Endothelial cell of umbilical vein (primary cell): Measurements from ENCODE around the gene IFT88. TPM values are rescaled to one million over a fixed set of nuclear protein-coding genes. Genes with fewer than 3 reads are reported as not detected.

Experiments used
- BruUV-seq: library from RNA; stranded (reverse); fragments of 400-500 nt; replicated peaks from 2 replicates; lab custom pipeline; 2021; lab: Mats Ljungman, UMichigan
- CTCF ChIA-PET: fragments of 300-600, 350-600 bp; sonication (Branson Sonifier 250); formaldehyde crosslinking; loops from one replicate; lab custom pipeline; 2021; ENCODE audit warnings: antibody characterized with exemption, inconsistent platforms; lab: Charles Lee
- POLR2A ChIA-PET: fragments of 300-600, 350-600 bp; sonication (Branson Sonifier 250); formaldehyde crosslinking; loops from one replicate; lab custom pipeline; 2021; ENCODE audit warnings: antibody characterized with exemption, inconsistent platforms; lab: Charles Lee
- DNase-seq: peaks from one replicate; pipeline ENCODE4 v3.0.0-alpha.2; 2011; ENCODE audit warnings: low read depth, low spot score
- FAIRE-seq: peaks from 2 replicates; lab custom pipeline; 2011; peaks lifted over from hg19 to GRCh38; lab: Jason Lieb, UNC
- H2AFZ ChIP-seq: 2 replicates; pipeline ENCODE4 v1.6.0; 2012; ENCODE audit warnings: low read depth, low read length, control low read depth, inconsistent platforms
- H3K27ac ChIP-seq: 2 replicates; pipeline ENCODE4 v1.5.1; 2011; ENCODE audit warnings: low read depth, mild to moderate bottlenecking, control low read depth, low read length, moderate library complexity; ENCODE audit not compliant: insufficient read depth
- H3K27me3 ChIP-seq, 2 experiments: 2 replicates each; pipeline versions ENCODE4 v1.6.0 to v1.6.1; 2011; ENCODE audit warnings: low read length in 2 of 2, mixed read lengths in 1 of 2; ENCODE audit not compliant: control insufficient read depth in 2 of 2, insufficient read depth in 2 of 2
- H3K36me3 ChIP-seq, 2 experiments: 2 replicates in 1 of 2; 3 replicates in 1 of 2; pipeline ENCODE4 v1.5.1; 2011; ENCODE audit warnings: low read length in 2 of 2, mild to moderate bottlenecking in 1 of 2, moderate library complexity in 1 of 2; ENCODE audit not compliant: control insufficient read depth in 2 of 2, insufficient read depth in 2 of 2; ENCODE audit errors: extremely low read depth in 1 of 2
- H3K4me1 ChIP-seq: 3 replicates; pipeline ENCODE4 v1.5.1; 2011; ENCODE audit warnings: mild to moderate bottlenecking, low read length; ENCODE audit not compliant: control insufficient read depth, insufficient read depth; ENCODE audit errors: extremely low read depth
- H3K4me2 ChIP-seq: 2 replicates; pipeline ENCODE4 v1.6.1; 2011; ENCODE audit warnings: low read length, control low read depth, mixed read lengths; ENCODE audit not compliant: insufficient read depth
- H3K4me3 ChIP-seq, 3 experiments: fragments of 200-600 bp in 1 of 3; sonication (generic), shearing (Covaris generic) in 1 of 3; replicated peaks in 1 of 3; 2 replicates each; pipeline ENCODE4 v1.5.1; 2011 to 2016; ENCODE audit warnings: control low read depth in 3 of 3, low read length in 3 of 3, mild to moderate bottlenecking in 2 of 3, inconsistent platforms in 1 of 3, low read depth in 1 of 3, moderate library complexity in 1 of 3; ENCODE audit not compliant: insufficient read depth in 1 of 3
- H3K79me2 ChIP-seq: 2 replicates; pipeline ENCODE4 v1.6.0; 2012; ENCODE audit warnings: low read length, inconsistent platforms; ENCODE audit not compliant: control insufficient read depth, insufficient read depth
- H3K9ac ChIP-seq: replicated peaks from 2 replicates; pipeline ENCODE3; 2011; ENCODE audit warnings: low read length, control low read depth; ENCODE audit not compliant: insufficient read depth; ENCODE audit errors: extremely low read depth
- H3K9me1 ChIP-seq: replicated peaks from 3 replicates; pipeline ENCODE4 v1.6.0; 2011; ENCODE audit warnings: mild to moderate bottlenecking, low read length; ENCODE audit not compliant: control insufficient read depth, insufficient read depth; ENCODE audit errors: extremely low read depth
- H3K9me3 ChIP-seq: replicated peaks from 2 replicates; pipeline ENCODE4 v1.5.1; 2012; ENCODE audit warnings: low read length, inconsistent platforms; ENCODE audit not compliant: control insufficient read depth, insufficient read depth
- H4K20me1 ChIP-seq: replicated peaks from 2 replicates; pipeline ENCODE3; 2011; ENCODE audit warnings: mild to moderate bottlenecking, low read length; ENCODE audit not compliant: control insufficient read depth, insufficient read depth; ENCODE audit errors: extremely low read depth
- CTCF ChIP-seq, 2 donors: IDR thresholded peaks; 1 replicate in 1 of 2; 2 replicates in 1 of 2; pipeline ENCODE4 v1.5.1; 2011; ENCODE audit warnings: low read length in 2 of 2, mild to moderate bottlenecking in 2 of 2, moderate library complexity in 2 of 2, control low read depth in 1 of 2, inconsistent platforms in 1 of 2, low read depth in 1 of 2; ENCODE audit not compliant: insufficient read depth in 1 of 2; ENCODE audit errors: extremely low read depth in 1 of 2
- EZH2 ChIP-seq: IDR thresholded peaks from 2 replicates; pipeline ENCODE4 v1.6.1; 2012; ENCODE audit warnings: borderline replicate concordance, low read depth, mild to moderate bottlenecking, moderate library complexity, low read length, inconsistent platforms; ENCODE audit not compliant: severe bottlenecking
- FOS ChIP-seq: IDR thresholded peaks from 2 replicates; pipeline ENCODE4 v1.6.1; 2011; ENCODE audit warnings: mild to moderate bottlenecking, low read length, moderate library complexity, borderline replicate concordance; ENCODE audit not compliant: insufficient read depth
- GATA2 ChIP-seq: IDR thresholded peaks from 2 replicates; pipeline ENCODE4 v1.7.0; 2011; ENCODE audit warnings: low read depth, mild to moderate bottlenecking, moderate library complexity, mixed read lengths, low read length; ENCODE audit not compliant: insufficient read length, insufficient read depth
- JUN ChIP-seq: IDR thresholded peaks from 2 replicates; pipeline ENCODE4 v1.6.1; 2011; ENCODE audit warnings: borderline replicate concordance, low read depth; ENCODE audit not compliant: insufficient read length, insufficient read depth
- MAX ChIP-seq: IDR thresholded peaks from 2 replicates; pipeline ENCODE4 v1.6.1; 2011; ENCODE audit not compliant: insufficient read depth, insufficient read length
- MYC ChIP-seq: IDR thresholded peaks from one replicate; pipeline ENCODE4 v1.6.1; 2011; ENCODE audit warnings: mild to moderate bottlenecking, low read depth, low read length
- POLR2A ChIP-seq: IDR thresholded peaks from 2 replicates; pipeline ENCODE4 v1.6.1; 2012; ENCODE audit warnings: low read depth, mild to moderate bottlenecking, control low read depth, low read length
- POLR2AphosphoS5 ChIP-seq: IDR thresholded peaks from 2 replicates; pipeline ENCODE4 v1.6.1; 2012; ENCODE audit warnings: low read depth, mild to moderate bottlenecking, control low read depth, low read length, moderate library complexity; ENCODE audit not compliant: insufficient read depth
- dilution Hi-C: fragments of 300-500 bp; cut with MboI; formaldehyde crosslinking; loops from one replicate; pipeline ENCODE4 v1.15.0; 2019; ENCODE audit warnings: low sequenced_read_pairs; ENCODE audit not compliant: extremely low pct_ligation_motif_present
- intact Hi-C: fragments of 100-400 bp; cut with micrococcal nuclease; formaldehyde crosslinking; loops from one replicate; pipeline ENCODE4 v1.10.0; 2022
- polyA plus RNA-seq, 4 experiments: library from polyadenylated mRNA; depleted of rRNA in 3 of 4; stranded (reverse) in 3 of 4; unstranded in 1 of 4; fragments of >200 nt; gene quantifications; 2 replicates each; pipeline versions ENCODE4 v1.2.1 to v1.2.3, GENCODE V29; 2011 to 2012; ENCODE audit warnings: missing spikeins in 1 of 4
- total RNA-seq: library from RNA; stranded (reverse); gene quantifications from 2 replicates; pipeline ENCODE4 v1.2.3, GENCODE V29; 2021

IFT88 gene
- total and polyA plus RNA-seq, 2 donors (not counting 3 experiments of a cell fraction or from before 2014, with no cell fraction given): 2.4 to 9.1 TPM

GRCh38 chr13:20716951-20717350 is 150.0 kb downstream of the IFT88 start:
- Histone ChIP-seq H4K20me1 (no peaks in the 10 kb centered on the region), H3K9me3 (no peaks in the 10 kb centered on the region), H3K27ac (no peak overlapping the region), H3K36me3 (no peaks in the 10 kb centered on the region), H3K9me1 (no peaks in the 10 kb centered on the region), H3K27me3 (no peaks in the 10 kb centered on the region), H3K4me1 (peaks cover 32% of the 10 kb centered on the region), H3K4me2 (no peak overlapping the region), H3K9ac (no peak overlapping the region), H2AFZ (no peak overlapping the region), H3K79me2 (no peaks in the 10 kb centered on the region), H3K4me3 (no peak overlapping the region)
- dilution Hi-C loops: no loop called here
- ChIA-PET POLR2A (no interaction called here), CTCF (interaction anchor here (0.8 to 5.5 kb wide), 2 partner anchors 111 to 114 kb away, joined by 3 to 73 read pairs; no protein-coding TSS in a partner anchor)
- BruUV-seq: no TSS peak
- no peak for TF ChIP-seq FOS
- TF ChIP-seq JUN: no peak
- TF ChIP-seq EZH2: no peak
- no peak for TF ChIP-seq MAX
- TF ChIP-seq CTCF (IDR thresholded peaks at IDR 0.05; ENCODE audit: extremely low read depth in 1 of 2, insufficient read depth in 1 of 2, low read depth in 1 of 2, low read length in 2 of 2): no peak
- TF ChIP-seq GATA2: no peak
- TF ChIP-seq POLR2A: no peak
- no peak for TF ChIP-seq MYC
- no peak for TF ChIP-seq POLR2AphosphoS5
- intact Hi-C loops: no loop called here
- DNase-seq (no peak), FAIRE-seq (no peak)
